HepG2 (cell line): ENCODE data around the gene QSOX1. TPM values are rescaled to one million over a fixed set of nuclear protein-coding genes. Genes with fewer than 3 reads are reported as not detected.

Source experiments
- GFI1 ChIP-seq: sonication (generic); formaldehyde crosslinking; IDR thresholded peaks from 2 replicates; pipeline ENCODE4 v1.5.0; 2020; ENCODE audit warnings: missing genetic modification reagents, mild to moderate bottlenecking, borderline replicate concordance
- MED13 ChIP-seq: sonication (generic); formaldehyde crosslinking; IDR thresholded peaks from 2 replicates; pipeline ENCODE4 v1.5.0; 2020; ENCODE audit warnings: missing genetic modification reagents
- MIER2 ChIP-seq: IDR thresholded peaks from 2 replicates; pipeline ENCODE4 v1.6.1; 2016; ENCODE audit warnings: missing biosample characterization, missing genetic modification reagents
- NFIB ChIP-seq: sonication (generic); formaldehyde crosslinking; IDR thresholded peaks from 2 replicates; pipeline ENCODE4 v1.9.0; 2021; ENCODE audit warnings: missing genetic modification reagents, mild to moderate bottlenecking, borderline replicate concordance
- RNF2 ChIP-seq: fragments of 450-650 bp; conservative IDR thresholded peaks from 2 replicates; pipeline ENCODE4 v1.6.1; 2016; ENCODE audit warnings: low read depth
- SPEN ChIP-seq: sonication (generic); formaldehyde crosslinking; IDR thresholded peaks from 2 replicates; pipeline ENCODE4 v1.5.1; 2020; ENCODE audit warnings: low read depth, mild to moderate bottlenecking, missing genetic modification reagents
- ZEB1 ChIP-seq: IDR thresholded peaks from 2 replicates; pipeline ENCODE4 v1.6.1; 2012; ENCODE audit warnings: mild to moderate bottlenecking, low read depth, inconsistent platforms; ENCODE audit not compliant: insufficient replicate concordance
- ZFP1 ChIP-seq: IDR thresholded peaks from 2 replicates; pipeline ENCODE4 v1.6.1; 2016
- ZNF124 ChIP-seq: sonication (generic); formaldehyde crosslinking; IDR thresholded peaks from 2 replicates; pipeline ENCODE4 v1.4.0; 2020; ENCODE audit warnings: missing genetic modification reagents
- polyA plus RNA-seq, 8 experiments: library from polyadenylated mRNA; depleted of rRNA in 3 of 8; stranded (reverse) in 7 of 8; unstranded in 1 of 8; fragments of >200 nt; fragmentation: Illumina TruSeq in 4 of 8; extraction: Trizol in 4 of 8; gene quantifications; 2 replicates each; pipeline versions ENCODE4 v1.2.1 to v1.2.3, GENCODE V29; 2011 to 2016; ENCODE audit warnings: low read depth in 4 of 8, missing spikeins in 1 of 8, mixed read lengths in 1 of 8; ENCODE audit not compliant: insufficient read depth in 1 of 8
- total RNA-seq, 5 experiments: library from RNA; depleted of rRNA; stranded (reverse); fragments of >200 nt; fragmentation: Illumina TruSeq; extraction: Trizol; gene quantifications; 2 replicates each; pipeline ENCODE4 v1.2.3, GENCODE V29; 2016; ENCODE audit warnings: low read depth in 1 of 5
- TF ChIP-seq, protein P1 (sequence below): sonication (generic); formaldehyde crosslinking; IDR thresholded peaks from 2 replicates; pipeline ENCODE4 v1.4.0; 2020; ENCODE audit warnings: missing genetic modification reagents
- TF ChIP-seq, protein P2 (sequence below): sonication (generic); formaldehyde crosslinking; IDR thresholded peaks from 2 replicates; pipeline ENCODE4 v1.5.1; 2020; ENCODE audit warnings: mild to moderate bottlenecking, missing genetic modification reagents, moderate library complexity
- TF ChIP-seq, protein P3 (sequence below): sonication (generic); formaldehyde crosslinking; IDR thresholded peaks from 2 replicates; pipeline ENCODE4 v1.4.0; 2020; ENCODE audit warnings: missing genetic modification reagents
- TF ChIP-seq, protein P4 (sequence below): sonication (generic); formaldehyde crosslinking; IDR thresholded peaks from 2 replicates; pipeline ENCODE4 v1.4.0; 2020; ENCODE audit warnings: missing genetic modification reagents
- TF ChIP-seq, protein P5 (sequence below): sonication (generic); formaldehyde crosslinking; IDR thresholded peaks from 2 replicates; pipeline ENCODE4 v1.4.0; 2020; ENCODE audit warnings: missing genetic modification reagents
- TF ChIP-seq, protein P6 (sequence below): IDR thresholded peaks from 2 replicates; pipeline ENCODE4 v1.6.1; 2016; ENCODE audit warnings: mild to moderate bottlenecking

The QSOX1 gene
- total and polyA plus RNA-seq, 2 of the 13 experiments (the other 11 are each of a cell fraction or from before 2014, with no cell fraction given), result 6.8 to 40.2 TPM

DNA sequence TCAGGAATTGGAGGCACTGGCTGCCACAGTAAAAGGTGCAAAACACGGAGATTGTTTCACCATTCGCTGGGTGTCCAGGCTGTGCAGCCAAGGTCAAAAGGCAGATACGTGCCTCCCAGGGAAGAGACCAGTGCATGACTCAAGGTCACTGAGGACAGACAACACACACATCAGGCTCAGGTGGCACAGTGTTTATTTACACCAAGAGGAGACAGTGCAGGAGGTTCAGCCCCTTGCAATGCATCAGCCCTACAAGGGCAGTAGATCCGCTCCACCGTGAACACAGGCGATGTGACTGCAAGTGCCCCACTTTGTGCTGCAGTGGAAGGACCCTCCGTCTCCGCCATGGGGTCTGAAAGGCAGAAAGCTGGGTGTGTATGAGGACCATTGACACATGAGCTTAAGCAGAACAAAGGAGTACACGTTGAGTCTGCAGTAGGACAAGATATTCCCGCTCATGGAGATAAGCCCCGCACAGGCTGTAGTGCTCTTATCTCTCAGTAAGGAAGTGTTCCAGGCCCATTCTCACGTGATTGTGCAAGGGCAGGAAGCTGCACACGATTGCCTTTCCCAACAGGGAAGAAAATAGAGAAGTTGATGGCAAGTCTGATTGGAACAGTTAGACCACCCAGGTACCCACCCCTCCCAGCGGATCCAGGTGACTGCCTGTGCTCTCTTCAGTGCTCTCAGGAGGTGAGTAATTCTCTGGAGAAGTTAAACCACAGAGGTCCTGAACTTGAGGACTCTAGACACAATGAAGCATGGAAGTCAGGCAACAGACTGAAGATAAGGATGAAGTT lies 37.5 kb upstream of the QSOX1 start (continued):
- TF ChIP-seq, protein P1, sequence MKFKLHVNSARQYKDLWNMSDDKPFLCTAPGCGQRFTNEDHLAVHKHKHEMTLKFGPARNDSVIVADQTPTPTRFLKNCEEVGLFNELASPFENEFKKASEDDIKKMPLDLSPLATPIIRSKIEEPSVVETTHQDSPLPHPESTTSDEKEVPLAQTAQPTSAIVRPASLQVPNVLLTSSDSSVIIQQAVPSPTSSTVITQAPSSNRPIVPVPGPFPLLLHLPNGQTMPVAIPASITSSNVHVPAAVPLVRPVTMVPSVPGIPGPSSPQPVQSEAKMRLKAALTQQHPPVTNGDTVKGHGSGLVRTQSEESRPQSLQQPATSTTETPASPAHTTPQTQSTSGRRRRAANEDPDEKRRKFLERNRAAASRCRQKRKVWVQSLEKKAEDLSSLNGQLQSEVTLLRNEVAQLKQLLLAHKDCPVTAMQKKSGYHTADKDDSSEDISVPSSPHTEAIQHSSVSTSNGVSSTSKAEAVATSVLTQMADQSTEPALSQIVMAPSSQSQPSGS (CRISPR knock-in tag), result peak; percentile 67; the same call in 1 of the 2 replicates
- TF ChIP-seq, protein P2, sequence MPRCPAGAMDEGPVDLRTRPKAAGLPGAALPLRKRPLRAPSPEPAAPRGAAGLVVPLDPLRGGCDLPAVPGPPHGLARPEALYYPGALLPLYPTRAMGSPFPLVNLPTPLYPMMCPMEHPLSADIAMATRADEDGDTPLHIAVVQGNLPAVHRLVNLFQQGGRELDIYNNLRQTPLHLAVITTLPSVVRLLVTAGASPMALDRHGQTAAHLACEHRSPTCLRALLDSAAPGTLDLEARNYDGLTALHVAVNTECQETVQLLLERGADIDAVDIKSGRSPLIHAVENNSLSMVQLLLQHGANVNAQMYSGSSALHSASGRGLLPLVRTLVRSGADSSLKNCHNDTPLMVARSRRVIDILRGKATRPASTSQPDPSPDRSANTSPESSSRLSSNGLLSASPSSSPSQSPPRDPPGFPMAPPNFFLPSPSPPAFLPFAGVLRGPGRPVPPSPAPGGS (CRISPR knock-in tag), result no peak
- TF ChIP-seq, protein P3, sequence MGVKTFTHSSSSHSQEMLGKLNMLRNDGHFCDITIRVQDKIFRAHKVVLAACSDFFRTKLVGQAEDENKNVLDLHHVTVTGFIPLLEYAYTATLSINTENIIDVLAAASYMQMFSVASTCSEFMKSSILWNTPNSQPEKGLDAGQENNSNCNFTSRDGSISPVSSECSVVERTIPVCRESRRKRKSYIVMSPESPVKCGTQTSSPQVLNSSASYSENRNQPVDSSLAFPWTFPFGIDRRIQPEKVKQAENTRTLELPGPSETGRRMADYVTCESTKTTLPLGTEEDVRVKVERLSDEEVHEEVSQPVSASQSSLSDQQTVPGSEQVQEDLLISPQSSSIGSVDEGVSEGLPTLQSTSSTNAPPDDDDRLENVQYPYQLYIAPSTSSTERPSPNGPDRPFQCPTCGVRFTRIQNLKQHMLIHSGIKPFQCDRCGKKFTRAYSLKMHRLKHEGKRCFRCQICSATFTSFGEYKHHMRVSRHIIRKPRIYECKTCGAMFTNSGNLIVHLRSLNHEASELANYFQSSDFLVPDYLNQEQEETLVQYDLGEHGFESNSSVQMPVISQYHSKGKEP (CRISPR knock-in tag), result no peak
- TF ChIP-seq MIER2 (CRISPR knock-in tag) (0 out of 2 replicates have a peak, but pooled peaks have one; percentile 28), RNF2 (no peak), MED13 (CRISPR knock-in tag) (no peak), SPEN (CRISPR knock-in tag) (no peak; the same call in 1 of the 2 replicates), ZEB1 (no peak), ZNF124 (CRISPR knock-in tag) (peak; percentile 79; the same call in 1 of the 2 replicates), GFI1 (no peak), ZFP1 (CRISPR knock-in tag) (0 out of 2 replicates have a peak, but pooled peaks have one; percentile 41), NFIB (CRISPR knock-in tag) (no peak)
- TF ChIP-seq, protein P4, sequence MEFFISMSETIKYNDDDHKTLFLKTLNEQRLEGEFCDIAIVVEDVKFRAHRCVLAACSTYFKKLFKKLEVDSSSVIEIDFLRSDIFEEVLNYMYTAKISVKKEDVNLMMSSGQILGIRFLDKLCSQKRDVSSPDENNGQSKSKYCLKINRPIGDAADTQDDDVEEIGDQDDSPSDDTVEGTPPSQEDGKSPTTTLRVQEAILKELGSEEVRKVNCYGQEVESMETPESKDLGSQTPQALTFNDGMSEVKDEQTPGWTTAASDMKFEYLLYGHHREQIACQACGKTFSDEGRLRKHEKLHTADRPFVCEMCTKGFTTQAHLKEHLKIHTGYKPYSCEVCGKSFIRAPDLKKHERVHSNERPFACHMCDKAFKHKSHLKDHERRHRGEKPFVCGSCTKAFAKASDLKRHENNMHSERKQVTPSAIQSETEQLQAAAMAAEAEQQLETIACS (CRISPR knock-in tag), result no peak
- TF ChIP-seq, protein P5, sequence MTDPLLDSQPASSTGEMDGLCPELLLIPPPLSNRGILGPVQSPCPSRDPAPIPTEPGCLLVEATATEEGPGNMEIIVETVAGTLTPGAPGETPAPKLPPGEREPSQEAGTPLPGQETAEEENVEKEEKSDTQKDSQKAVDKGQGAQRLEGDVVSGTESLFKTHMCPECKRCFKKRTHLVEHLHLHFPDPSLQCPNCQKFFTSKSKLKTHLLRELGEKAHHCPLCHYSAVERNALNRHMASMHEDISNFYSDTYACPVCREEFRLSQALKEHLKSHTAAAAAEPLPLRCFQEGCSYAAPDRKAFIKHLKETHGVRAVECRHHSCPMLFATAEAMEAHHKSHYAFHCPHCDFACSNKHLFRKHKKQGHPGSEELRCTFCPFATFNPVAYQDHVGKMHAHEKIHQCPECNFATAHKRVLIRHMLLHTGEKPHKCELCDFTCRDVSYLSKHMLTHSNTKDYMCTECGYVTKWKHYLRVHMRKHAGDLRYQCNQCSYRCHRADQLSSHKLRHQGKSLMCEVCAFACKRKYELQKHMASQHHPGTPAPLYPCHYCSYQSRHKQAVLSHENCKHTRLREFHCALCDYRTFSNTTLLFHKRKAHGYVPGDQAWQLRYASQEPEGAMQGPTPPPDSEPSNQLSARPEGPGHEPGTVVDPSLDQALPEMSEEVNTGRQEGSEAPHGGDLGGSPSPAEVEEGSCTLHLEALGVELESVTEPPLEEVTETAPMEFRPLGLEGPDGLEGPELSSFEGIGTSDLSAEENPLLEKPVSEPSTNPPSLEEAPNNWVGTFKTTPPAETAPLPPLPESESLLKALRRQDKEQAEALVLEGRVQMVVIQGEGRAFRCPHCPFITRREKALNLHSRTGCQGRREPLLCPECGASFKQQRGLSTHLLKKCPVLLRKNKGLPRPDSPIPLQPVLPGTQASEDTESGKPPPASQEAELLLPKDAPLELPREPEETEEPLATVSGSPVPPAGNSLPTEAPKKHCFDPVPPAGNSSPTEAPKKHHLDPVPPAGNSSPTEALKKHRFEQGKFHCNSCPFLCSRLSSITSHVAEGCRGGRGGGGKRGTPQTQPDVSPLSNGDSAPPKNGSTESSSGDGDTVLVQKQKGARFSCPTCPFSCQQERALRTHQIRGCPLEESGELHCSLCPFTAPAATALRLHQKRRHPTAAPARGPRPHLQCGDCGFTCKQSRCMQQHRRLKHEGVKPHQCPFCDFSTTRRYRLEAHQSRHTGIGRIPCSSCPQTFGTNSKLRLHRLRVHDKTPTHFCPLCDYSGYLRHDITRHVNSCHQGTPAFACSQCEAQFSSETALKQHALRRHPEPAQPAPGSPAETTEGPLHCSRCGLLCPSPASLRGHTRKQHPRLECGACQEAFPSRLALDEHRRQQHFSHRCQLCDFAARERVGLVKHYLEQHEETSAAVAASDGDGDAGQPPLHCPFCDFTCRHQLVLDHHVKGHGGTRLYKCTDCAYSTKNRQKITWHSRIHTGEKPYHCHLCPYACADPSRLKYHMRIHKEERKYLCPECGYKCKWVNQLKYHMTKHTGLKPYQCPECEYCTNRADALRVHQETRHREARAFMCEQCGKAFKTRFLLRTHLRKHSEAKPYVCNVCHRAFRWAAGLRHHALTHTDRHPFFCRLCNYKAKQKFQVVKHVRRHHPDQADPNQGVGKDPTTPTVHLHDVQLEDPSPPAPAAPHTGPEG (CRISPR knock-in tag), result no peak
- TF ChIP-seq, protein P6, sequence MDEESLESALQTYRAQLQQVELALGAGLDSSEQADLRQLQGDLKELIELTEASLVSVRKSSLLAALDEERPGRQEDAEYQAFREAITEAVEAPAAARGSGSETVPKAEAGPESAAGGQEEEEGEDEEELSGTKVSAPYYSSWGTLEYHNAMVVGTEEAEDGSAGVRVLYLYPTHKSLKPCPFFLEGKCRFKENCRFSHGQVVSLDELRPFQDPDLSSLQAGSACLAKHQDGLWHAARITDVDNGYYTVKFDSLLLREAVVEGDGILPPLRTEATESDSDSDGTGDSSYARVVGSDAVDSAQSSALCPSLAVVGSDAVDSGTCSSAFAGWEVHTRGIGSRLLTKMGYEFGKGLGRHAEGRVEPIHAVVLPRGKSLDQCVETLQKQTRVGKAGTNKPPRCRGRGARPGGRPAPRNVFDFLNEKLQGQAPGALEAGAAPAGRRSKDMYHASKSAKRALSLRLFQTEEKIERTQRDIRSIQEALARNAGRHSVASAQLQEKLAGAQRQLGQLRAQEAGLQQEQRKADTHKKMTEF (CRISPR knock-in tag), result peak; percentile 77
